ENCODE measurements around the gene RAB20. TPM values are rescaled to one million over a fixed set of nuclear protein-coding genes. Genes with fewer than 3 reads are reported as not detected.

RAB20 gene
- total and polyA plus RNA-seq, 3 donors from 2014 or later: 22.0 to 41.1 (median 27.2) TPM

- no peak overlapping the region for H3K27ac ChIP-seq
- TF ChIP-seq, protein P1, sequence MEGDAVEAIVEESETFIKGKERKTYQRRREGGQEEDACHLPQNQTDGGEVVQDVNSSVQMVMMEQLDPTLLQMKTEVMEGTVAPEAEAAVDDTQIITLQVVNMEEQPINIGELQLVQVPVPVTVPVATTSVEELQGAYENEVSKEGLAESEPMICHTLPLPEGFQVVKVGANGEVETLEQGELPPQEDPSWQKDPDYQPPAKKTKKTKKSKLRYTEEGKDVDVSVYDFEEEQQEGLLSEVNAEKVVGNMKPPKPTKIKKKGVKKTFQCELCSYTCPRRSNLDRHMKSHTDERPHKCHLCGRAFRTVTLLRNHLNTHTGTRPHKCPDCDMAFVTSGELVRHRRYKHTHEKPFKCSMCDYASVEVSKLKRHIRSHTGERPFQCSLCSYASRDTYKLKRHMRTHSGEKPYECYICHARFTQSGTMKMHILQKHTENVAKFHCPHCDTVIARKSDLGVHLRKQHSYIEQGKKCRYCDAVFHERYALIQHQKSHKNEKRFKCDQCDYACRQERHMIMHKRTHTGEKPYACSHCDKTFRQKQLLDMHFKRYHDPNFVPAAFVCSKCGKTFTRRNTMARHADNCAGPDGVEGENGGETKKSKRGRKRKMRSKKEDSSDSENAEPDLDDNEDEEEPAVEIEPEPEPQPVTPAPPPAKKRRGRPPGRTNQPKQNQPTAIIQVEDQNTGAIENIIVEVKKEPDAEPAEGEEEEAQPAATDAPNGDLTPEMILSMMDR (IDR thresholded peaks at IDR 0.05): no peak
- no peak for TF ChIP-seq POLR2A (IDR thresholded peaks at IDR 0.05)
- H3K4me1 ChIP-seq: peaks cover 35% of the 10 kb centered on the region
- H3K4me3 ChIP-seq: no peak overlapping the region
- intact Hi-C loops (cut with DNase I; ENCODE audit: low total_unique reads): no loop called here
- 70 to 79% methylated on average over 8 of the region's 8 CpGs for WGBS, 2 donors
- no peak for DNase-seq
- no peaks in the 10 kb centered on the region for H3K9me3 ChIP-seq
- H3K27me3 ChIP-seq: no peaks in the 10 kb centered on the region
- no peaks in the 10 kb centered on the region for H3K36me3 ChIP-seq (ENCODE audit: low read depth, missing control alignments)
Measured at GRCh38 chr13:110554227-110554836, 7.2 kb downstream of the RAB20 start.

GRCh38 chr13:110553417-110553816 is 8.1 kb downstream of the RAB20 start:
- Histone ChIP-seq H3K4me3 (no peak overlapping the region), H3K27ac (no peak overlapping the region), H3K9me3 (no peaks in the 10 kb centered on the region), H3K27me3 (no peaks in the 10 kb centered on the region), H3K4me1 (peaks cover 37% of the 10 kb centered on the region), H3K36me3 (ENCODE audit: low read depth, missing control alignments) (no peaks in the 10 kb centered on the region)
- WGBS, 2 donors: 67 to 72% methylated on average over 4 of the region's 4 CpGs
- TF ChIP-seq, protein P1 (IDR thresholded peaks at IDR 0.05): no peak
- TF ChIP-seq POLR2A (IDR thresholded peaks at IDR 0.05): no peak
- intact Hi-C loops (cut with DNase I; ENCODE audit: low total_unique reads): no loop called here
- no peak for DNase-seq

DNA sequence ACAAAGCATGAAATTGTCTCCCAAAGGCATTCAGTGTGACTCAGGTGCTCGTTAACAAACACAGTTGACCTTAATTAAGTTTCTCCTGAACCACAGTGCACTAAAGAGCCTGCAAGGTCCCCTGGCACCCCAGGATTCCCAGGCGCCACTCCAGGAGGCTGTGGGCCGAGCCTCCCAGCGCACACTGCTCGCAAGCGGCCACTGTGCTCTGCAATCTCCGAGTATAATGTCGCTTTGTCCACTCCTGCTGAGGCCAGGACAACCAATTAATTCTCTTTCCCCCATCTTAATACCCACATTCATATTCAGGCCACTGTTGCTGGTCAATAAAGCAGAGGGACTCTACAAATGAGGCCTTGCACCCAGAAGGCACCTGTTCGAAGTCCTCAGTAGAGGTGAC is 8.8 kb downstream of the RAB20 start:
- Histone ChIP-seq H3K9me3 (no peaks in the 10 kb centered on the region), H3K27ac (peak overlapping the region in 1 of 2 donors; percentile 53), H3K36me3 (ENCODE audit: low read depth, missing control alignments) (no peaks in the 10 kb centered on the region), H3K27me3 (no peaks in the 10 kb centered on the region), H3K4me3 (no peak overlapping the region), H3K4me1 (peaks cover 39% of the 10 kb centered on the region)
- no peak for DNase-seq
- TF ChIP-seq, protein P1 (IDR thresholded peaks at IDR 0.05): no peak
- no peak for TF ChIP-seq POLR2A (IDR thresholded peaks at IDR 0.05)
- intact Hi-C loops (cut with DNase I; ENCODE audit: low total_unique reads): no loop called here
- WGBS, 2 donors: 81 to 93% methylated on average over 9 of the region's 9 CpGs

- H3K4me3 ChIP-seq: no peak overlapping the region
- 38 to 58% methylated on average over 11 of the region's 11 CpGs for WGBS, 2 donors
- H3K36me3 ChIP-seq (ENCODE audit: low read depth, missing control alignments): no peaks in the 10 kb centered on the region
- TF ChIP-seq, protein P1 (IDR thresholded peaks at IDR 0.05): no peak
- no peak for TF ChIP-seq POLR2A (IDR thresholded peaks at IDR 0.05)
- intact Hi-C loops (cut with DNase I; ENCODE audit: low total_unique reads): no loop called here
- no peak for DNase-seq
- no peaks in the 10 kb centered on the region for H3K27me3 ChIP-seq
- peaks cover 51% of the 10 kb centered on the region for H3K4me1 ChIP-seq
- peak overlapping the region; percentile 52 to 55 for H3K27ac ChIP-seq
- H3K9me3 ChIP-seq: no peaks in the 10 kb centered on the region
Measured at GRCh38 chr13:110551284-110551683, 10.2 kb downstream of the RAB20 start.

DNA sequence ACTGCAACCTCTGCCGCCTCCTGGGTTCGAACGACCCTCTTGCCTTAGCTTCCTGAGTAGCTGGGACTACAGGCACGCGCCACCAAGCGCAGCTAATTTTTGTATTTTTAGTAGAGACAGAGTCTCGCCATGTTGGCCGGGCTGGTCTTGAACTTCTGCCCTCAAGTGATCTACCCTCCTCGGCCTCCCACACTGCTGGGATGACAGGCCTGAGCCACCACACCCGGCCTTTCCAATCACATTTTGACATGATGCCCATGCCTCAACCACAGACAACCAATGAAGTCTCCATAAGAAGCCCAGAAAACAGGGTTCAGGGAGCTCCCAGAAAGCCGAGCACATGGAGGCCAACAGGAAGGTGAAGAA is 11.7 kb downstream of the RAB20 start:
- H3K27ac ChIP-seq: peak overlapping the region; percentile 27 to 55
- TF ChIP-seq, protein P1 (IDR thresholded peaks at IDR 0.05): no peak
- TF ChIP-seq POLR2A (IDR thresholded peaks at IDR 0.05): no peak
- H3K4me1 ChIP-seq: peaks cover 51% of the 10 kb centered on the region
- H3K9me3 ChIP-seq: no peaks in the 10 kb centered on the region
- H3K36me3 ChIP-seq (ENCODE audit: low read depth, missing control alignments): no peaks in the 10 kb centered on the region
- no peaks in the 10 kb centered on the region for H3K27me3 ChIP-seq
- no peak overlapping the region for H3K4me3 ChIP-seq
- intact Hi-C loops (cut with DNase I; ENCODE audit: low total_unique reads): no loop called here
- 86 to 95% methylated on average over 11 of the region's 11 CpGs for WGBS, 2 donors
- DNase-seq: no peak

All from testis (tissue), 3 donors.